ENCODE measurements around the gene PDE6A. TPM values are rescaled to one million over a fixed set of nuclear protein-coding genes. Genes with fewer than 3 reads are reported as not detected.

The PDE6A gene
- total and polyA plus RNA-seq, 9 of the 15 experiments (the other 6 are each of a cell fraction or from before 2014, with no cell fraction given) = 0.01 to 0.04 (median 0.01) TPM; not detected in 6

DNA sequence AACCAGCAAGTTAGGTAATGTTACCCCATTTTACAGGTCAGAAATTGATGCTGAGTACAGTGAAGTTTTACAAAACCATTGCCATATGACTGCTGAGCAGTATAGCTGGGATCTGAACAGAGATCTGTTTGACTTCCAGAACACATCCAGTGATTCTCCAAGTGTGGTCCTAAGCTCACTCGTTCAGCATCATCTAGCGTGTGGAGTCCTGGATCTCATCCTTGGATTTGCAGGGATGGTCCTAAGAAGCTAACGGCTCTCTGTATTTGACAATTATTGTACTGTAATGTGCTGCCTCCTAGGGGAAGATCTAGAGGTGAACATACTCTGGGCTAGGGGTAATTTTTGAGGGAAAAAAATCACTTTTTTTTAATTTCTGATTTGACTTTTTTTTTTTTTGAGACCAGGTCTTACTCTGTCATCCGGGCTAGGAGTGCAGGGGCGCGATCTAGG lies 17.4 kb upstream of the PDE6A start (continued):
- TF ChIP-seq, protein P1, sequence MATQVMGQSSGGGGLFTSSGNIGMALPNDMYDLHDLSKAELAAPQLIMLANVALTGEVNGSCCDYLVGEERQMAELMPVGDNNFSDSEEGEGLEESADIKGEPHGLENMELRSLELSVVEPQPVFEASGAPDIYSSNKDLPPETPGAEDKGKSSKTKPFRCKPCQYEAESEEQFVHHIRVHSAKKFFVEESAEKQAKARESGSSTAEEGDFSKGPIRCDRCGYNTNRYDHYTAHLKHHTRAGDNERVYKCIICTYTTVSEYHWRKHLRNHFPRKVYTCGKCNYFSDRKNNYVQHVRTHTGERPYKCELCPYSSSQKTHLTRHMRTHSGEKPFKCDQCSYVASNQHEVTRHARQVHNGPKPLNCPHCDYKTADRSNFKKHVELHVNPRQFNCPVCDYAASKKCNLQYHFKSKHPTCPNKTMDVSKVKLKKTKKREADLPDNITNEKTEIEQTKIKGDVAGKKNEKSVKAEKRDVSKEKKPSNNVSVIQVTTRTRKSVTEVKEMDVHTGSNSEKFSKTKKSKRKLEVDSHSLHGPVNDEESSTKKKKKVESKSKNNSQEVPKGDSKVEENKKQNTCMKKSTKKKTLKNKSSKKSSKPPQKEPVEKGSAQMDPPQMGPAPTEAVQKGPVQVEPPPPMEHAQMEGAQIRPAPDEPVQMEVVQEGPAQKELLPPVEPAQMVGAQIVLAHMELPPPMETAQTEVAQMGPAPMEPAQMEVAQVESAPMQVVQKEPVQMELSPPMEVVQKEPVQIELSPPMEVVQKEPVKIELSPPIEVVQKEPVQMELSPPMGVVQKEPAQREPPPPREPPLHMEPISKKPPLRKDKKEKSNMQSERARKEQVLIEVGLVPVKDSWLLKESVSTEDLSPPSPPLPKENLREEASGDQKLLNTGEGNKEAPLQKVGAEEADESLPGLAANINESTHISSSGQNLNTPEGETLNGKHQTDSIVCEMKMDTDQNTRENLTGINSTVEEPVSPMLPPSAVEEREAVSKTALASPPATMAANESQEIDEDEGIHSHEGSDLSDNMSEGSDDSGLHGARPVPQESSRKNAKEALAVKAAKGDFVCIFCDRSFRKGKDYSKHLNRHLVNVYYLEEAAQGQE (IDR thresholded peaks at IDR 0.05; ENCODE audit: borderline replicate concordance) = peak; percentile 74; the same call in 1 of the 2 replicates
- TF ChIP-seq, protein P1 (CRISPR knock-in tag; IDR thresholded peaks at IDR 0.05; ENCODE audit: low read depth) = no peak
- TF ChIP-seq GTF2E2 (tag; IDR thresholded peaks at IDR 0.05) (no peak), ELF2 (CRISPR knock-in tag; IDR thresholded peaks at IDR 0.05) (no peak), SMAD4 (CRISPR knock-in tag; conservative IDR thresholded peaks at IDR 0.05) (no peak), THAP12 (CRISPR knock-in tag; IDR thresholded peaks at IDR 0.05) (no peak), ZNF445 (CRISPR knock-in tag; IDR thresholded peaks at IDR 0.05; ENCODE audit: low read depth) (no peak), HOMEZ (CRISPR knock-in tag; IDR thresholded peaks at IDR 0.05) (no peak), PTRF (tag; IDR thresholded peaks at IDR 0.05) (no peak), RREB1 (CRISPR knock-in tag; IDR thresholded peaks at IDR 0.05) (no peak)
